CD4-positive, alpha-beta T cell (primary cell): ENCODE data around the gene CSNK1G1. TPM values are rescaled to one million over a fixed set of nuclear protein-coding genes. Genes with fewer than 3 reads are reported as not detected.

Experiments
- ATAC-seq: fragments of 200-7000 bp; cut with Tn5 transposase; one replicate; pipeline ENCODE4 v1.10.0; 2022; ENCODE audit warnings: mild to moderate bottlenecking; ENCODE audit not compliant: poor library complexity
- CTCF ChIA-PET: fragments of 350-600 bp; sonication (Branson Sonifier 250); formaldehyde crosslinking; loops from one replicate; lab custom pipeline; 2021; ENCODE audit warnings: antibody characterized with exemption, inconsistent platforms; lab: Charles Lee
- POLR2A ChIA-PET: fragments of 350-600 bp; sonication (Branson Sonifier 250); formaldehyde crosslinking; loops from one replicate; lab custom pipeline; 2021; ENCODE audit warnings: antibody characterized with exemption, inconsistent platforms; lab: Charles Lee
- DNase-seq, 14 experiments: peaks; one replicate each; pipeline ENCODE4 v3.0.0-alpha.2; 2013 to 2020; ENCODE audit warnings: mixed read lengths in 2 of 14
- H3K27ac ChIP-seq, 2 donors: one replicate each; pipeline versions ENCODE4 v1.5.1 to v1.7.0; 2013; ENCODE audit warnings: low read length in 2 of 2, low read depth in 1 of 2, mild to moderate bottlenecking in 1 of 2
- H3K27me3 ChIP-seq, 2 experiments: 1 replicate in 1 of 2; 2 replicates in 1 of 2; pipeline versions ENCODE4 v1.6.1 to v1.7.0; 2013; ENCODE audit warnings: low read length in 2 of 2, control low read depth in 1 of 2, mild to moderate bottlenecking in 1 of 2, moderate library complexity in 1 of 2; ENCODE audit not compliant: insufficient read depth in 2 of 2, control insufficient read depth in 1 of 2
- H3K36me3 ChIP-seq: one replicate; pipeline ENCODE4 v1.6.1; 2013; ENCODE audit warnings: low read length, control low read depth; ENCODE audit not compliant: insufficient read depth
- H3K4me1 ChIP-seq: one replicate; pipeline ENCODE4 v1.6.1; 2013; ENCODE audit warnings: low read length, control low read depth; ENCODE audit not compliant: insufficient read depth
- H3K4me3 ChIP-seq: one replicate; pipeline ENCODE4 v1.5.1; 2013; ENCODE audit warnings: mild to moderate bottlenecking, low read length, moderate library complexity
- H3K9me3 ChIP-seq, 2 experiments: 1 replicate in 1 of 2; 2 replicates in 1 of 2; pipeline versions ENCODE4 v1.6.1 to v1.7.0; 2013; ENCODE audit warnings: low read length in 2 of 2, mild to moderate bottlenecking in 2 of 2, control low read depth in 1 of 2, moderate library complexity in 1 of 2; ENCODE audit not compliant: control insufficient read depth in 1 of 2, insufficient read depth in 1 of 2
- H3K27ac Mint-ChIP-seq: one replicate; pipeline ENCODE4 v1.8.0; 2020; ENCODE audit warnings: mixed read lengths
- H3K27me3 Mint-ChIP-seq: one replicate; pipeline ENCODE4 v1.8.0; 2021; ENCODE audit warnings: mixed read lengths
- H3K36me3 Mint-ChIP-seq: one replicate; pipeline ENCODE4 v1.8.0; 2021; ENCODE audit warnings: low read depth, mixed read lengths
- H3K4me1 Mint-ChIP-seq: one replicate; pipeline ENCODE4 v1.8.0; 2021; ENCODE audit warnings: low read depth, mixed read lengths
- H3K4me3 Mint-ChIP-seq: one replicate; pipeline ENCODE4 v1.8.0; 2020; ENCODE audit warnings: mild to moderate bottlenecking, mixed read lengths
- H3K9me3 Mint-ChIP-seq: one replicate; pipeline ENCODE4 v1.8.0; 2020; ENCODE audit warnings: mixed read lengths
- intact Hi-C, 2 experiments: fragments of 100-400 bp; cut with DNase I in 1 of 2; cut with micrococcal nuclease in 1 of 2; formaldehyde crosslinking; loops; one replicate each; pipeline versions ENCODE4 v1.15.1 to v1.9.0; 2023 to 2025; cut with DNase I, micrococcal nuclease
- total RNA-seq, 174 experiments: library from RNA in 2 of 174; stranded (reverse) in 2 of 174; gene quantifications; one replicate each; pipeline ENCODE4 v1.2.3 and lab custom pipeline; 2021 to 2026
- TF ChIP-seq, protein P1 (sequence below): fragments of 200-600 bp; IDR thresholded peaks from one replicate; pipeline ENCODE4 v1.8.0; 2022; ENCODE audit warnings: antibody characterized with exemption, mild to moderate bottlenecking

Gene CSNK1G1
- total RNA-seq, 2 experiments from 2014 or later, result 12.2 to 13.7 TPM

DNA sequence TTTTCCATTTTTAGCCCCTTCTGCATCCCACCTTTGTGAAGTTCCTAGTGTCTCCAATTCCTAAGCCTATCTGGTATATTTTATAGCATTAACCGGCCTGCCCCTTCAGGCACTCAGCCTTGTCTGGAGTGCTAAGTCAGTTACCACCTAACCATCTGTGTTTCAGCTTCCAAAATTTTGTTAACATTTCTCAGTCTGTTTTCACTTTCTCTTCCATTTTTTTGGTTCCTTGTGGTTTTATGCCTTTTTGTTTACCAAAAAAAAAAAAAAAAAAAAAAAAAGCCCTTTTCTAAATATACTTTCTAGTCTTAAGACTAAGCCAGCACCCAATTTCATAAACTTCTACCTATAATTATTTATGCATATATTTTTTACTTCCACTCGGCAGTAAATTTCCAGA lies 92.4 kb downstream of the CSNK1G1 start:
- H3K9me3 Mint-ChIP-seq, result no peaks in the 10 kb centered on the region
- no peak for ATAC-seq
- CTCF ChIA-PET, result interaction anchor here (0.6 kb wide), 1 partner anchor 31 kb away, joined by 4 read pairs; no protein-coding TSS in a partner anchor

DNA sequence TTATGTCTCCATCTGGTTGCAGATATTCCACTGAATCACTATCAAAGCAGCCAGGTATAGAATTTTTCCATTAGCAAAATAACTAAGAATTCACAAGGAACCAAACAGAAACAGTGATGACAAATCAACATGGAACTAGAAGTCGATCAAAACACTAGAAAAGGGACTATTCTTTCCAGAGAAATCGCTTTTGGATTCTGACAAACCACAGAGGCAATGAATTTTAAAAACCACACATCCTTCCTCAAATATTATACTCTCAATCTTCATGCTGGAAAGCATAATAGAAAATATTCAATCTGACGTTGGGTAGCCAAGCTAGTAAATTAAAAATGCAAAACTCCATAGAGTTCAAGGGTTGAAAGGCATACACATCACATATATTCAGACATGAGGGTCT lies 99.9 kb downstream of the CSNK1G1 start:
- TF ChIP-seq, protein P1, sequence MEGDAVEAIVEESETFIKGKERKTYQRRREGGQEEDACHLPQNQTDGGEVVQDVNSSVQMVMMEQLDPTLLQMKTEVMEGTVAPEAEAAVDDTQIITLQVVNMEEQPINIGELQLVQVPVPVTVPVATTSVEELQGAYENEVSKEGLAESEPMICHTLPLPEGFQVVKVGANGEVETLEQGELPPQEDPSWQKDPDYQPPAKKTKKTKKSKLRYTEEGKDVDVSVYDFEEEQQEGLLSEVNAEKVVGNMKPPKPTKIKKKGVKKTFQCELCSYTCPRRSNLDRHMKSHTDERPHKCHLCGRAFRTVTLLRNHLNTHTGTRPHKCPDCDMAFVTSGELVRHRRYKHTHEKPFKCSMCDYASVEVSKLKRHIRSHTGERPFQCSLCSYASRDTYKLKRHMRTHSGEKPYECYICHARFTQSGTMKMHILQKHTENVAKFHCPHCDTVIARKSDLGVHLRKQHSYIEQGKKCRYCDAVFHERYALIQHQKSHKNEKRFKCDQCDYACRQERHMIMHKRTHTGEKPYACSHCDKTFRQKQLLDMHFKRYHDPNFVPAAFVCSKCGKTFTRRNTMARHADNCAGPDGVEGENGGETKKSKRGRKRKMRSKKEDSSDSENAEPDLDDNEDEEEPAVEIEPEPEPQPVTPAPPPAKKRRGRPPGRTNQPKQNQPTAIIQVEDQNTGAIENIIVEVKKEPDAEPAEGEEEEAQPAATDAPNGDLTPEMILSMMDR, result no peak
- Mint-ChIP-seq H3K27ac (no peak overlapping the region), H3K27me3 (no peaks in the 10 kb centered on the region), H3K36me3 (peaks cover 31% of the 10 kb centered on the region), H3K4me3 (no peak overlapping the region), H3K9me3 (no peaks in the 10 kb centered on the region), H3K4me1 (peaks cover 13% of the 10 kb centered on the region)
- no peaks in the 10 kb centered on the region for H3K4me1 ChIP-seq
- POLR2A ChIA-PET, result no interaction called here
- no peak overlapping the region for H3K4me3 ChIP-seq
- no peaks in the 10 kb centered on the region for H3K27me3 ChIP-seq
- CTCF ChIA-PET, result no interaction called here
- ATAC-seq (no peak), DNase-seq (no peak)
- H3K27ac ChIP-seq, result no peak overlapping the region
- intact Hi-C loops, result no loop called here
- H3K36me3 ChIP-seq, result no peaks in the 10 kb centered on the region
- no peaks in the 10 kb centered on the region for H3K9me3 ChIP-seq

More for the DNA sequence above, 92.4 kb downstream of the CSNK1G1 start:
- peaks cover 3% of the 10 kb centered on the region for H3K4me1 ChIP-seq
- no peaks in the 10 kb centered on the region for H3K36me3 ChIP-seq
- POLR2A ChIA-PET, result no interaction called here
- H3K9me3 ChIP-seq, result no peaks in the 10 kb centered on the region
- no peak overlapping the region for H3K4me3 ChIP-seq
- intact Hi-C loops, result no loop called here
- DNase-seq, result no peak
- peaks cover 46% of the 10 kb centered on the region for H3K36me3 Mint-ChIP-seq
- no peaks in the 10 kb centered on the region for H3K27me3 Mint-ChIP-seq
- H3K27me3 ChIP-seq, result no peaks in the 10 kb centered on the region
- no peak overlapping the region for H3K4me3 Mint-ChIP-seq
- H3K4me1 Mint-ChIP-seq, result peaks cover 33% of the 10 kb centered on the region
- H3K27ac ChIP-seq, result no peak overlapping the region
- TF ChIP-seq, protein P1, result no peak
- H3K27ac Mint-ChIP-seq, result no peak overlapping the region

DNA sequence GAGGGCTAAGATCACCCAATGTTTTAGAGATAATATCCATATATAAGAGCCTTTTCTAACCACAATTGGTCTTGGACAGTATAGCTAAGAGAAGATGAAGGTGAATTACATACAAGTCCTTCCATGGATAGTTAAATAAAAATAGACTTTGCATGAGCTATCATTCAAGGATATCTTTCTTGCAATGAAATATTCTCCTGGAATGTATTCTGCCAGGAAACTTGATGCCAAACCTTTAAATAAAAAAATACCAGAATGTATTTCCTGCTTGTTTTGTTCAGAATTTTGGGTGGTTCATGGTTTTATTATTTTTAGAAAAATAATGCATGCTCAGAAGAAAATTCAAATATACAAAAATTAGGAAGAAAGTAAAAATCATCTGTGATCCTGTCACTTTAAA lies 104.3 kb downstream of the CSNK1G1 start:
- Histone ChIP-seq H3K4me1 (no peaks in the 10 kb centered on the region), H3K27me3 (no peaks in the 10 kb centered on the region), H3K9me3 (no peaks in the 10 kb centered on the region), H3K27ac (no peak overlapping the region), H3K4me3 (no peak overlapping the region), H3K36me3 (no peaks in the 10 kb centered on the region)
- H3K4me1 Mint-ChIP-seq, result peaks cover 33% of the 10 kb centered on the region
- H3K9me3 Mint-ChIP-seq, result no peaks in the 10 kb centered on the region
- ATAC-seq (no peak), DNase-seq (no peak)
- CTCF ChIA-PET, result no interaction called here
- peaks cover 51% of the 10 kb centered on the region for H3K36me3 Mint-ChIP-seq
- no peak overlapping the region for H3K27ac Mint-ChIP-seq
- H3K4me3 Mint-ChIP-seq, result no peak overlapping the region
- TF ChIP-seq, protein P1, result no peak
- POLR2A ChIA-PET, result interaction anchor here (1.3 kb wide), 1 partner anchor 94 kb away, joined by 3 read pairs; no protein-coding TSS in a partner anchor
- H3K27me3 Mint-ChIP-seq, result no peaks in the 10 kb centered on the region
- intact Hi-C loops, result no loop called here
